GM12872 (cell line): ENCODE measurements around the gene CLEC3A.

ENCODE experiments used
- TF ChIP-seq, protein P1 (sequence below): IDR thresholded peaks from 3 replicates; pipeline ENCODE4 v1.5.1; 2011; ENCODE audit warnings: low read depth, mild to moderate bottlenecking, low read length, moderate library complexity; ENCODE audit not compliant: insufficient read depth

CLEC3A gene

GRCh38 chr16:77989846-77990245, 32.5 kb upstream of the CLEC3A start:
- TF ChIP-seq, protein P1, sequence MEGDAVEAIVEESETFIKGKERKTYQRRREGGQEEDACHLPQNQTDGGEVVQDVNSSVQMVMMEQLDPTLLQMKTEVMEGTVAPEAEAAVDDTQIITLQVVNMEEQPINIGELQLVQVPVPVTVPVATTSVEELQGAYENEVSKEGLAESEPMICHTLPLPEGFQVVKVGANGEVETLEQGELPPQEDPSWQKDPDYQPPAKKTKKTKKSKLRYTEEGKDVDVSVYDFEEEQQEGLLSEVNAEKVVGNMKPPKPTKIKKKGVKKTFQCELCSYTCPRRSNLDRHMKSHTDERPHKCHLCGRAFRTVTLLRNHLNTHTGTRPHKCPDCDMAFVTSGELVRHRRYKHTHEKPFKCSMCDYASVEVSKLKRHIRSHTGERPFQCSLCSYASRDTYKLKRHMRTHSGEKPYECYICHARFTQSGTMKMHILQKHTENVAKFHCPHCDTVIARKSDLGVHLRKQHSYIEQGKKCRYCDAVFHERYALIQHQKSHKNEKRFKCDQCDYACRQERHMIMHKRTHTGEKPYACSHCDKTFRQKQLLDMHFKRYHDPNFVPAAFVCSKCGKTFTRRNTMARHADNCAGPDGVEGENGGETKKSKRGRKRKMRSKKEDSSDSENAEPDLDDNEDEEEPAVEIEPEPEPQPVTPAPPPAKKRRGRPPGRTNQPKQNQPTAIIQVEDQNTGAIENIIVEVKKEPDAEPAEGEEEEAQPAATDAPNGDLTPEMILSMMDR = no peak

- TF ChIP-seq, protein P1 = no peak
Observed at GRCh38 chr16:77991701-77992100, 30.6 kb upstream of the CLEC3A start.

GRCh38 chr16:77993111-77993985, 29.0 kb upstream of the CLEC3A start:
- TF ChIP-seq, protein P1 = no peak

- TF ChIP-seq, protein P1 = no peak
Observed at GRCh38 chr16:77995843-77996455, 26.4 kb upstream of the CLEC3A start.

- TF ChIP-seq, protein P1 = no peak
Observed at GRCh38 chr16:77998350-77999023, 23.9 kb upstream of the CLEC3A start.

GRCh38 chr16:78001451-78002025, 20.8 kb upstream of the CLEC3A start:
- TF ChIP-seq, protein P1 = no peak
